ENCODE data around the gene KBTBD7.

KBTBD7 gene

GRCh38 chr13:41193919-41194824 is at the start of gene KBTBD7:
KBTBD7 (minus strand) TSS chr13:41194569; CDS start chr13:41194257, 312 bp downstream.
- peak; percentile 95 for DNase-seq

GRCh38 chr13:41241626-41242025 is 47.3 kb upstream of the KBTBD7 start:
- DNase-seq: no peak

GRCh38 chr13:41236369-41236768 is 42.0 kb upstream of the KBTBD7 start:
- no peak for DNase-seq

- DNase-seq: no peak
These were observed 38.5 kb upstream of the KBTBD7 start for GRCh38 chr13:41232578-41233480.

GRCh38 chr13:41231786-41232185 is 37.4 kb upstream of the KBTBD7 start:
- DNase-seq: no peak

GRCh38 chr13:41231025-41231677 is 36.8 kb upstream of the KBTBD7 start:
- DNase-seq: no peak

GRCh38 chr13:41229356-41229755 is 35.0 kb upstream of the KBTBD7 start:
- no peak for DNase-seq

- DNase-seq: no peak
These were observed 30.0 kb upstream of the KBTBD7 start for GRCh38 chr13:41224113-41225110.

- peak; percentile 73 for DNase-seq
These were observed 28.0 kb upstream of the KBTBD7 start for GRCh38 chr13:41222259-41222852.

- DNase-seq: no peak
These were observed 26.0 kb upstream of the KBTBD7 start for GRCh38 chr13:41220401-41220800.

- no peak for DNase-seq
These were observed 21.8 kb upstream of the KBTBD7 start for GRCh38 chr13:41216160-41216559.

- no peak for DNase-seq
These were observed 19.6 kb upstream of the KBTBD7 start for GRCh38 chr13:41213919-41214318.

- no peak for DNase-seq
These were observed 18.9 kb upstream of the KBTBD7 start for GRCh38 chr13:41213316-41213715.

GRCh38 chr13:41212881-41213280 is 18.5 kb upstream of the KBTBD7 start:
- no peak for DNase-seq

- no peak for DNase-seq
These were observed 16.7 kb upstream of the KBTBD7 start for GRCh38 chr13:41211062-41211461.

GRCh38 chr13:41206467-41206866 is 12.1 kb upstream of the KBTBD7 start:
- no peak for DNase-seq

GRCh38 chr13:41203810-41204209 is 9.4 kb upstream of the KBTBD7 start:
- no peak for DNase-seq

GRCh38 chr13:41200126-41200525 is 5.8 kb upstream of the KBTBD7 start:
- DNase-seq: no peak

- DNase-seq: peak; percentile 57
These were observed 5.2 kb upstream of the KBTBD7 start for GRCh38 chr13:41199526-41199925.

- DNase-seq: no peak
These were observed 4.7 kb upstream of the KBTBD7 start for GRCh38 chr13:41199079-41199478.

GRCh38 chr13:41196620-41197019 is 2.3 kb upstream of the KBTBD7 start:
- no peak for DNase-seq

All from NCI-H526 treated with DMSO at 0.1 percent for 48 hours (cell line).